Psoas muscle (tissue), 8 donors: Measurements from ENCODE around the gene CA11. TPM values are rescaled to one million over a fixed set of nuclear protein-coding genes. Genes with fewer than 3 reads are reported as not detected.
A peak's percentile ranks its signal among the peaks of the same experiment; 100 is the strongest.

ENCODE experiments used
- ATAC-seq, 4 donors: fragments of 200-7000 bp; cut with Tn5 transposase; one replicate each; pipeline ENCODE4 v1.9.1; 2020; ENCODE audit warnings: moderate library complexity in 3 of 4, mild to moderate bottlenecking in 2 of 4
- DNase-seq, 2 donors: peaks; one replicate each; pipeline ENCODE4 v3.0.0-alpha.2; 2020
- H3K27ac ChIP-seq: fragments of 200-600 bp; one replicate; pipeline ENCODE4 v1.8.0; 2022
- H3K27me3 ChIP-seq, 3 donors: fragments of 200-600 bp in 1 of 3; one replicate each; pipeline versions ENCODE4 v1.6.1 to v1.8.0; 2013 to 2022; ENCODE audit warnings: low read length in 2 of 3, mild to moderate bottlenecking in 2 of 3, moderate library complexity in 1 of 3; ENCODE audit not compliant: insufficient read depth in 3 of 3
- H3K36me3 ChIP-seq, 2 donors: fragments of 200-600 bp in 1 of 2; one replicate each; pipeline versions ENCODE4 v1.6.1 to v1.8.0; 2013 to 2022; ENCODE audit warnings: low read depth in 1 of 2, mild to moderate bottlenecking in 1 of 2, moderate library complexity in 1 of 2; ENCODE audit not compliant: insufficient read depth in 1 of 2
- H3K4me1 ChIP-seq: fragments of 200-600 bp; one replicate; pipeline ENCODE4 v1.8.0; 2022
- H3K4me3 ChIP-seq: fragments of 200-600 bp; one replicate; pipeline ENCODE4 v1.8.0; 2022; ENCODE audit warnings: mild to moderate bottlenecking
- H3K9me3 ChIP-seq: fragments of 200-600 bp; one replicate; pipeline ENCODE4 v1.8.0; 2022
- CTCF ChIP-seq: fragments of 200-600 bp; IDR thresholded peaks from one replicate; pipeline ENCODE4 v1.8.0; 2022; ENCODE audit warnings: antibody characterized with exemption
- WGBS, 3 donors: extraction: QIAGEN DNeasy Blood & Tissue Kit; methylation state at CpG; one replicate each; pipeline versions ENCODE4 v1.1.6 to v1.1.7; 2013; 5-methylcytosine and 5-hydroxymethylcytosine counted together
- intact Hi-C, 2 donors: fragments of 100-400 bp; cut with DNase I; formaldehyde crosslinking; loops; one replicate each; pipeline versions ENCODE4 v1.11.0 to v1.14.2; 2022
- polyA plus RNA-seq, 3 donors: library from polyadenylated mRNA; stranded (reverse); fragments of 200-250 nt; gene quantifications; one replicate each; pipeline ENCODE4 v1.2.3, GENCODE V29; 2013
- total RNA-seq, 4 donors: library from RNA; stranded (reverse); fragmentation: NEBNext Ultra II Directional in 2 of 4; extraction: Animal tissue kit (Norgen Biotek cat#: 25700) in 2 of 4; gene quantifications; one replicate each; pipeline versions ENCODE4 v1.2.1 to v1.2.4, GENCODE V29; 2021 to 2023
- donor health status: healthy with polysubstance abuse.
- donor health status: DM: no; HTN: no; CAD: no; lungs with moderate emphysema.
- donor health status: Bipolar disorder and iron deficiency.
- donor health status: healthy.
- donor health status: DM: yes; HTN: yes; CAD: no.
- donor health status: DM: no; HTN: no; CAD: no.
- donor health status: DM: no; HTN: no; CAD: no.
- donor health status: DM: yes; HTN: yes; CAD: no.

The CA11 gene
- total and polyA plus RNA-seq, 7 donors = 2.3 to 10.6 (median 8.6) TPM

GRCh38 chr19:48611872-48612271 is 34.1 kb downstream of the CA11 start:
- WGBS, 3 donors = 87 to 91% (median 90%) methylated on average over 14 of the region's 14 CpGs
- intact Hi-C loops = no loop called here
- Histone ChIP-seq H3K27ac (no peak overlapping the region), H3K27me3 (no peaks in the 10 kb centered on the region), H3K4me3 (no peak overlapping the region), H3K9me3 (no peaks in the 10 kb centered on the region), H3K4me1 (peaks cover 18% of the 10 kb centered on the region), H3K36me3 (peaks cover 8 to 23% of the 10 kb centered on the region in 2 donors)
- ATAC-seq (no peak), DNase-seq (no peak)
- TF ChIP-seq CTCF = no peak

- H3K4me3 ChIP-seq = no peak overlapping the region
- intact Hi-C loops = no loop called here
- DNase-seq (no peak), ATAC-seq (no peak)
- peaks cover 14% of the 10 kb centered on the region for H3K4me1 ChIP-seq
- no peak for TF ChIP-seq CTCF
- H3K9me3 ChIP-seq = no peaks in the 10 kb centered on the region
- no peaks in the 10 kb centered on the region for H3K27me3 ChIP-seq
- WGBS, 3 donors = 89 to 91% (median 91%) methylated on average over 20 of the region's 20 CpGs
- peaks cover 0 to under 1% of the 10 kb centered on the region in 2 donors for H3K36me3 ChIP-seq
- H3K27ac ChIP-seq = no peak overlapping the region
Observed at GRCh38 chr19:48609571-48610108, 36.3 kb downstream of the CA11 start.

GRCh38 chr19:48608798-48609263 is 37.2 kb downstream of the CA11 start:
- intact Hi-C loops = no loop called here
- ATAC-seq = no peak

GRCh38 chr19:48607359-48607755 is 38.6 kb downstream of the CA11 start:
- Histone ChIP-seq H3K36me3 (no peaks in the 10 kb centered on the region), H3K4me3 (no peak overlapping the region), H3K27me3 (no peaks in the 10 kb centered on the region), H3K9me3 (no peaks in the 10 kb centered on the region), H3K27ac (no peak overlapping the region), H3K4me1 (no peaks in the 10 kb centered on the region)
- WGBS, 3 donors = 78 to 88% (median 86%) methylated on average over 7 of the region's 7 CpGs
- intact Hi-C loops = no loop called here
- DNase-seq (no peak), ATAC-seq (no peak)
- no peak for TF ChIP-seq CTCF

More at GRCh38 chr19:48608798-48609263, 37.2 kb downstream of the CA11 start:
- Histone ChIP-seq H3K27ac (no peak overlapping the region), H3K4me3 (no peak overlapping the region), H3K4me1 (peaks cover 12% of the 10 kb centered on the region), H3K36me3 (no peaks in the 10 kb centered on the region), H3K27me3 (no peaks in the 10 kb centered on the region), H3K9me3 (no peaks in the 10 kb centered on the region)
- no peak for DNase-seq
- 35 to 39% (median 38%) methylated on average over 9 of the region's 9 CpGs for WGBS, 3 donors
- TF ChIP-seq CTCF = peak; percentile 13
